ENCODE results near the gene ZNF814. TPM values are rescaled to one million over a fixed set of nuclear protein-coding genes. Genes with fewer than 3 reads are reported as not detected.
"Not testable (repeated sequence)": the region's sequence is repeated elsewhere in the genome, so short reads cannot be mapped to it uniquely, and the experiment has no call there.

Gene ZNF814
- total RNA-seq (2014; rRNA removed; shearing (Covaris generic)) = 3.5 and 5.4 TPM in 2 replicates

DNA sequence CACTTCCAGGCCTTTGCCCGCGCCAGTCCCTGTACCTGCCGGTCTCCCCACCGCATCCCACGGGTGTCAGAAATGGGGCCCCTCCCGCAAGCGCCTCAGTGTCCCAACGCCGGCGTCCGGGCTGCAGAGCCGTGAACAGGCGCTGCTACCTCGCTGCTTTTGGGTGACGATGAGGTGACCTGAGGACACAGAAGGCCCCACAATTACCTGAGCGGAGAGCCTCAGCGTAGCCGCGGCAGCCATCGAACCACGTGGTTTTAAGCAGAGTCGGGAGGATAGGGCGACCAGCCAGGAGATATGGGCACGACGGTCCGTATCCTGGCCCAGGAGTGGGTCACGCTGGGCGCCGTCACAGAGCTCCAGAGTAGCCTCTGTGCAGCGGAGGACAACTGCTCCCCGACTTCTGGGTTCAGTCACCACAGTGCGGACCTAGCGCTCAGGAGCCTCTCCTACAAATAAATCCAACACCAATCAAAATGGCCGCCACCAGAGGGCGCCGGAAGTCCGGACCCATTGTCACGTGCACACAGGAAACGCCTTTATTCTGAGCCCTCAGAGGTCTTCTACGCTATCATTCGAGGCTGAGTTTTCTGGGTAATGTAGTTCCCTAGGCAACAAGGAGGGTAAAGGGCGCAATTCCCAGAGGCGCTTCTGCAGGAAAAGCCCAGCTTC is at the start of gene ZNF814:
ZNF814 (minus strand) TSS at position 478 of the 672 bp plus-strand sequence; CDS start at position 243, 235 bp downstream.
- DNase-seq (ENCODE audit: low read depth) = peak; percentile 47

DNA sequence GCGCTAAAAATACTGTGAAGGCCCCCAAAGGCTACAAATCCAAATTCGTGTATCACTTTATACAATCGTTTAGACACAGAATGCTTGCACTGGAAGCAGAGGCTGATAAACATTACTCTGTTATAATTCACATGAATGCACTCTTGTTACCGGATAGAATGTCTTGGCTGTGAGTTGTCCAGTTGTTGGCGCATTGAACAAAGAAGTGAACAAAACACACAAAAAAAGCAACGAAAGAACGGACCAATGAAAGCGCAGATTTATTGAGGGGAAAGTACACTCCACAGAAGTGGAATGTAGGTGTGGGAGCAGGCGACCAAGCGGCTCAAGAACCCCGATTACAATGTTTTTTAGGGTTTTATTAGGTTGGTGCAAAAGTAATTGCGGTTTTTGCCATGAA is 46.9 kb upstream of the ZNF814 start:
- no peak for DNase-seq (ENCODE audit: low read depth)

DNA sequence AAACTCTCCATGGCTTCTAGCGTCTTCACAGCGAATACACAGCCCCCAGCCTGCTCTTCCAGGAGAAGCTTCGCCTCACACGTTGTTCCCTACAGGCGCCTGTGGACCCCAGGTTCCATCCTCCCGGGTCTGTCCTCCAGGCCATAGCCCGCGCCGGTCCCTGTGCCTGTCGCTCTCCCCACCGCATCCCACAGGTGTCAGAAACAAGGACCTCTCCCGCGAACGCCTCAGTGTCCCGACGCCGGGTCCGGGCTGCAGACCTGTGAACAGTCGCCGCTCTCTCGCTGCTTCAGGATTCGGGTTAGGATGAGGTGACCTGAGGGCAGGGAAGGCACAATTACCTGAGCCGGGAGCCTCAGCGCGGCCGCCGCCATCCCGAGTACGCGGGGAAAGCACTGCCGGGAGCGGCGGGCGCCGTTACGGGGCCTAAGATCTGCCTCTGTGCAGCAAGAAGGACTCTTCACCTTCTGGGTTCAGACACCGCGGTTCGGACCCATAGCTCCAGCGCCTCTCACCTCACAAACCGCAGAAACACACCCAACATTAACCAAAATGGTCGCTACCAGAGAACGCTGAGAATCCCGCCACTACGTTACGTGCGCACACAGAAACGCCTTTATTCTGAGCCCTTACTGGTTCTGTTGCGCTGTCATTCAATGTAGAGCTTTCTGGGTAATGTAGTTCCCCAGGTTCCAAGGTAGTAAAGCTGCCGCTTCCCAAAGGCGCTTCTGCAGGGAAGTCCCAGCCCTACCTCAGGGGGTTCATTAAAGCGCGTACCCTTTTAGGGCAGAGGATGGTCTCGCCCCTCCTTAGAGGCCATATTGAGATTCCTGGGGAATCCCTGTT is 46.2 kb upstream of the ZNF814 start, which contains the start of gene ZNF418:
ZNF418 (minus strand) TSS at position 583 of the 846 bp plus-strand sequence. CDS start 1,580 bp downstream, outside the sequence.
- DNase-seq (ENCODE audit: low read depth) = peak; percentile 82

DNA sequence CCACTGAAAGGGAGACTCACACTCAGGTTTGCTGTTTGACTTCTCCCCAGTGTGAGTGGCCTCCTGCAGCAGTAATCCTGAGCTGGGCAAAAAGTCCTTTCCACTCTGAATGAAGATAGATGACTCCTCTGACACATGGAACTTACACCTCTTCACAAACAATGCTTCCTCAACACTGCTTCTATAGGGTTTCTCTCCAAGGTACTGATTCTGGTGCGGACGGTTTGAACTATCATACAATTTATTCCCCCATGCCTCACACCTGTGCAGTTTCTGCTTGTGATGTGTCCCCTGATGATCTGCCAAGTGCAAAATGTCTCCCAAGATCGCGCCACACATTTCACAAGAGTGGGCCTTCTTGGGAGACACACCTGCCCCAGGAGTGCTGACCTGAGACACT is 38.8 kb upstream of the ZNF814 start:
- no peak for DNase-seq (ENCODE audit: low read depth)

DNA sequence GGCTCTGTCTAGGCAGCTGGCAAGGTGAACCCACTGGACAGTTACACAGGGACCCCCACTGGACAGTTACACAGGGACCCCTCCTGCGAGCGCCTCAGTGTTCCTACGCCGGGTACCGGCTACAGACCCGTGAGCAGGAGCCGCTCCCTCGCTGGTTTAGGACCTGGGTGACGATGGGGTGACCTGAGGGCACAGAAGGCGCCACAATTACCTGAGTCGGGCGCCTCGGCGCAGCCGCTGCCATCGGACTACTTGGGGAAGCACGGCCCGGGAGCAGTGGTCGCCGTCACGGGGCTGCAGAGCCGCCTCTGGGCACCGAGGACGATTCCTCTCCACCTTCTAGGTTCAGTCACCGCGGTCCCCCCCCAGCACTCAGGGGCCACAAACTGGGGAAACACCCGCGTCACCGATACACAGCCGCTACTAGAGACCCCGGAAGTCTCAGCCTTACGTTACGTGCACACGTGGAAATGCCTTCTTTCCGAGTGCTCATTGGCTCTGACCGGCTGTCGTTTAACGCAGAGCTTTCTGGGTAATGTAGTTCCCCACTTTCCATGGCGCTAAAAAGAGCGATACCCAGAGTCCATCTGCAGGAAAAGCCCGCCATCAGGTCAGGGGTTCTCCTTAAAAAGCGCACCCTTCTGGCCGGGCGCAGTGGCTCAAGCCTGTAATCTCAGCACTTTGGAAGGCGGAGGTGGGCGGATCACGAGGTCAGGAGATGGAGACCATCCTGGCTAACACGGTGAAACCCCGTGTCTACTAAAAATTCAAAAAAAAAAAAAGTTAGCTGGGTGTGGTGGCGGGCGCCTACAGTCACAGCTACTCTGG is 27.5 kb upstream of the ZNF814 start, which contains the start of gene ZNF417:
ZNF417 (minus strand) TSS at position 425 of the 828 bp plus-strand sequence; CDS start at position 244, 181 bp downstream.
- peak; percentile 96 for DNase-seq (ENCODE audit: low read depth)

DNA sequence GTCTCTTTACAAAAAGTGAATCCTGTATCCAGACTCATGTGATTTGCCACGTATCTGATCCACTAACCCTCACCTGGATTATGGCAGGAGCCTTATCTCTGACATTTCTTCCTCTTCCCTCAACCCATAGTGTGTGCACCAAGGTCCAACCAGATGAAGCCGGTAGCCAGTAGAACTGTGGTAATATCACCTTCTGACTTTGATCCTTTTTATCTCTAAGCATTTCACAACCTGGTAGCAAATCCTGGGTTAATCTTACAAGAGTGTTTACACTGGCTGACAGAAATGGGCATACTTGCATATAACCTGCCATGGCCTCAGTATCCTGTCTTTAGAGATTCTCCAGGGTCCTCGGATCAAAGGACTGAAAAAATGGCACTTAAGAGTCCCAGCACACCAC is 25.7 kb upstream of the ZNF814 start:
- DNase-seq (ENCODE audit: low read depth) = no peak

DNA sequence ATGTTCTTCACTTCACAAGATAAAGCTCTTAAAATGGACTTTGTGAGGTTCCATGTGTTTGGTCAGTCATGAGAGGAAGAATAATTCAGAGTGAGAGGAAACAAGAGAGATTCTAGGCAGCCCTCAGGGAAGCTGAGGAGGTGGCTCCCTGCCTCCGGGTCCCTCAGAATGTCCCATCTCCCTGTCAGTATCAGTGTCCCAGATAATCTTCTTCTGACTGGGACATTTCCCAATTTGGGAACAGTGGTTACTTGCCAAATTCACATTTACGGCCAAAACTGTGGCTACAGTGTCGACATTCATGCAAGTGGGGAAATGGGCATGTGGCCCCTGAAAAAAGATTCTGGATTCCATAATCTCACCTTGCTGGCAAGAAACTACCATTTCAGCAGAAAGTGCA is 18.6 kb upstream of the ZNF814 start:
- DNase-seq (ENCODE audit: low read depth) = no peak

DNA sequence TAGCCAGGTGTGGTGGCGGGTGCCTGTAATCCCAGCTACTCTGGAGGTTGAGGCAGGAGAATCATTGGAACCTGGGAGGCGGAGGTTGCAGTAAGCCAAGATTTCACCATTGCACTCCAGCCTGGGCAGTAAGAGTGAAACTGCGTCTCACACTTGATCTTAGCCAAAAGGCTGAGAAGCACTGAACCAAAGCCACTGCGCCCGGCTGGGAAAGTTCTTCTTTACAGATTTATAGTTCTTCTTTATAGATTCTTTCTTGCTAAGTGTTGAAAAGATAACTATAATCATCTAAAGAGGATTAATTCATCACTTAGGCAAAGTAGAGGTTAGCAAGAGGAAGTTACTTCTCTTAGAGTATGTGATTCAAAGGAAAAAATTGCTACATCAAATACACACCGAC is 16.4 kb upstream of the ZNF814 start:
- DNase-seq (ENCODE audit: low read depth) = no peak

DNA sequence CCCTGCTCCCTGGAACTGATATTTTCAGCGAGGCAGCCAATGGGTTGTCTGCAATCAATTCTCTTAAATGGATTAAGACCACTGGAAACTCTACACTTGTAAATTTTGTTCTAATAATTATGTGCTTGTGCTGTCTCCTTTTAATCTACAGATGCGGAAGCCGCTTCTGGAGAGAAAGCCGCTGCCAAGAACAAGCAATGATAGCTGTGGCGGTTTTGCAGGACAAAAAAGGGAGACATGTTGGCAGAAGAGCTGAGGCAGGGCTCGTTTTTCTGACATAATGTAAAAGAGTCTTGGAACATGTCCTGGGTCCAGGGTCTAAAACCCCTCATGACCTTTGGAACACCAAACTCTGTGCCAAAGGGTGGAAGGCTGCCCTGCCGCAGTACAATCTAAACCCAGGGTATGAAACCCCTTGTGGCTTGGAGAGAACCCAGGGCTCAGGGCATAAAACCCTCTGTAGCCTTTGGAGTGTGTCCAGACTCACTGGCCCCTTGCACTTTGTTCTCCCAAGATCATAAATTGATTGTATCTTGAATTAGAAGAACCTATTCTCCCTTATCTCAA is 14.9 kb upstream of the ZNF814 start:
- DNase-seq (ENCODE audit: low read depth) = no peak

DNA sequence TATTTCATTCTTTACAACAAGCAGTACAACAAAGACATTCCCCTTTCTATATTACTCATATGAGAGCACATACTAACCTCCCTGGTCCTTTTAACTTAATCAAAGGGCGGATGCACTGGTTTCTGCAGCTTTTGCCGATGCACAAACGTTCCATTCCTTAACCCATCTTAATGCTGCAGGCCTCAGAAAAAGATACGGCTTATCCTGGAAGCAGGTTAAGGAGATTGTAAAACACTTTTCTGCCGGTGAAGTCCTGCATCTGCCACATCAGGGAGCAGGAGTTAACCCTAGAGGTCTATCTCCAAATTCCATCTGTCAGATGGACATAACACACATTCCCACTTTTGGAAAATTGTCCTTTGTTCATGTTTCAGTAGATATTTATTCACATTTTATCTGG is 11.5 kb upstream of the ZNF814 start:
- DNase-seq (ENCODE audit: low read depth) = no peak

DNA sequence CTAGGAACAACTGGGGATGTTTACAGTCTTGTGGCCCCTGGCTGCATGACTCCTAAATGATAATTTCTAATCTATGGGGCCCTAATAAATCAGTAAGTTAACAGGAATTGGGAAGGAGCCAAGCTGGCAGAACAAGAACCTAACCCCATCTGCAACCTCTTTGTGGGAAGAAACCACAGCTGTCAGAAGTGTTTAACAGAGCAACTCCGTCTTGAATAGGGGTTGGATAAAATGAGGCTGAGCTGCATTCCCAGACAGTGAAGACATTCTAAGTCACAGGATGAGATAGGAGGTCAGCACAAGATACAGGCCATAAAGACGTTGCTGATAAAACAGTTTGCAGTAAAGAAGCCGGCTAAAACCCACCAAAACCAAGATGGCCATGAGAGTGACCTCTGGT is 1.9 kb upstream of the ZNF814 start:
- peak; percentile 67 for DNase-seq (ENCODE audit: low read depth)

DNA sequence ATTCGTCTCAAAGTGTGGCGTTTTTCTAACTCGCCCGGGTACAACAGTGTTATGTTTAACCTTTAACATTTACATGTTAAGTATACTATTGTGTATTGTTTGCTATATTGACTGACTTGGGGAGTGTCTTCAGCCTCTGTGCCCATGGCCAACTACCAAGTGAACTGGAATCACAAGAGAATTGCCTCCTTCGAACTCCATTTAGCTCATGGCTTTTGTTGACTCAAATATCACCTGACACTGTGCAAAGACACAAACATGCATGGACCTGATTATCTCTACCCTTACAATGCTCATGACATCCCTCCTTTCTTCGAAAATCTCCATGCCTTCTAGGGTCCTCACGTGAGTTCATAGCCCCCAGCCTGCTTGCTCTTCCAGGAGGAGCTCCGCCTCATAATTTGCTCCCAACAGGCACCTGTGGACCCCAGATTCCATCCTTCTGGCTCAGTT is 704 bp downstream of the ZNF814 start:
- DNase-seq (ENCODE audit: low read depth) = no peak

DNA sequence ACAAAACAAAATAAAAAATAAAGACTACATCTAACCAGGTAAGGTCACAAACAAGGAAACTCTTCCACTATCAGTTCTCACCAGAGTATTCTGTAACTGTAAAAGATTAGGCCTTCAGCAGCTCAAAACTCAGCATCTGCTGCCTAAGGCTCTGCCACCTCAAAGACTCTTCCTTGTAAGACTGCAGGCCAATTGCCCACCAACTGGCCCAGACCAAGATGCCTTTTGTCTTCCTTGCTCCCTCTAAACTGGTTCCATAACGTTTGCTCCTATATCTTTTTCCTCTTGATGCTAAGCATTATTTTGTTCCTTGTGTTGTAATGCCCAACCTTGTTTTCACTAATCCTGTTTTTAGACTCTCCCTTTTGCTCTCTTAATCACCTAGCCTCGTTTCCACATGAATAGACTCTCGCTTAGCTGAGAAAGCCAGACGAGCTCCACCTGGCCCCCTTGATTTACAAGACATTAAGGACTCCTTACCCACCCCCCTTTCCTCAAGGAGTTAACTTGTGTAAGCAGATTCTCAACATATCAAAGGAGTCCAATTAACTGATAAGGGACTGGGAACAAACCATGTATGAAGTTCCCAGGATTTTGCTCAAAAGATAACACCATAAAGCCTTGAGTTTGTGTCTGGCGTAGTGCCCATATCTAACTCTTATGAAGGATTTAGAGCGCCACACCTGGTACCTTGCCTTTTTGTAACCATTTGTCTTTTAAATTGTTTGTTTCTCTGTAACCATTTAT is 1.5 kb downstream of the ZNF814 start:
- no peak for DNase-seq (ENCODE audit: low read depth)

DNA sequence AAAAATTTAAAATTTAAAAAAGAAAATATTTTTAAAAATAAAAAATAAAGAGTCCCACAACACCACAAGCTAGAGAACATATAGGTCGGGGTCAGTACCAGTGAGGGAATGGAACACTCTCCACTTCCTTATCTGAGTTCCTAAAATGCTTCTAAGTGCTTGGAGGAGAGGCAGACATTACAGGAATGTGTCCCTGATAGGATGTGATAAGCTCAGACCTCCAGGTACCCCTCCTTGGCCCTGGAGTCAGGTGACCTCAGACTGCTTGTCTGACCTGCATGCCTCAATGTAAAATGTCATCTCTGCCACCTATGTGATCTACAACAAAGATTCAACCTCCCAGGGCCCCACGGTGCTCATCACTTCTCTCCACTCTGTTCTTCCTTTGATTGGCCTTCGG is 2.8 kb downstream of the ZNF814 start:
- DNase-seq (ENCODE audit: low read depth) = no peak

DNA sequence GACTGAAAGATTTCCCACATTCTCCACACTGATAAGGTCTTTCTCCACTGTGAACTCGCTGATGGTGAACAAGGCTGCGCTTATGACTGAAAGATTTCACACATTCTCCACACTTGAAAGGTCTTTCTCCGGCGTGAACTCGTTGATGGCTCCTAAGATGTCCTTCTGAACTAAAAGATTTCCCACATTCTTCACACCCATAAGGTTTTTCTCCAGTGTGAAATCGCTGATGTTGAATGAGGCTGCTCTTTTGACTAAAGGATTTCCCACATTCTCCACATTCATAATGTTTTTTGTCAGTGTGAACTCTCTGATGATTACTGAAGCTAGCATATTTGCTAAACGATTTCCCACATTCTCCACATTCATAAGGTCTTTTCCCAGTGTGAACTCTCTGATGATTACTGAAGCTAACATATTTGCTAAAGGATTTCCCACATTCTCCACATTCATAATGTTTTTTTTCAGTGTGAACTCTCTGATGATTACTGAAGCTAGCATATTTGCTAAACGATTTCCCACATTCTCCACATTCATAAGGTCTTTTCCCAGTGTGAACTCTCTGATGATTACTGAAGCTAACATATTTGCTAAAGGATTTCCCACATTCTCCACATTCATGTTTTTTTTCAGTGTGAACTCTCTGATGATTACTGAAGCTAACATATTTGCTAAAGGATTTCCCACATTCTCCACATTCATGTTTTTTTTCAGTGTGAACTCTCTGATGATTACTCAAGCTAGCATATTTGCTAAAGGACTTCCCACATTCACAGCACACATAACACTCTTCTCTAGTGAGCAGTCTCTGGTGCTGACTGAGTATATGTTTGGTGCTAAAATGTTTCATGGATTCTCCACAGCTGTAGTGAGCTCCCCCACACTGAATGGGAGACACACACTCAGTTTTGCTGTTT is 14.7 kb downstream of the ZNF814 start:
- DNase-seq (ENCODE audit: low read depth) = not testable (repeated sequence)

DNA sequence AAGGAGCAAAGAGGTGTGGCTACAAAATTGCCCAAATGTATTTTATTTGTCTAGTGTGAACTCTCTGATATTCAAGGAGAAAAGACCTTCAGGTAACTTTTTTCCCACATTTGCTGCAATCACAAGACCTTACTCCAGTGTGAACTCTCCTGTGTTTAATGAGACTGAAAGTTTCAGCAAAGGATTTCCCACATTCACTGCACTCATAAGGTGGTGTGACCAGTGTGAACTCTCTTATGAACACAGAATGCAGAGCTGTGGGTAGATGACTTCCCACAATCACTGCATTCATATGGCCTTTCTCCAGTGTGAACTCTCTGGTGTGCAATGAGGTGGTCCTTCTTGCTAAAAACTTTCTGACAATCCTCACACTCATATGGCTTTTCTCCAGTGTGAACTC is 16.4 kb downstream of the ZNF814 start:
- no peak for DNase-seq (ENCODE audit: low read depth)

DNA sequence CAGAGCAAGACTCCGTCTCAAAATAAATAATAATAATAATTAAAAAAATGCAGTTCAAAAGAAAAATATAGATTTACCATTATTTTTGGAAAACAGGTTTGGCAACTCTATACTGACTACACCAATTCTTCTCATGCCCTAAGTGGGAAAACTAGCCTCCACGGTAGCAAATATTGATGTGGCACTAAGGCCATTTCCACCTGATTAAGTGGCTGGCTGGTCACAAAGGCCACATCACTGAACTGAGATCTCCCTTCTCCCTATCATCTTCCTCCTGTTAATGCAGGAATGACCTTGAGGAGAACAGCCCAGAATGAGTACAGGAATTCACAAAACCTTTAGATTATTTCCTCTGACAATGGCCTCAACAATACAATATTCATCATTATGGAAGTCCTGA is 18.6 kb downstream of the ZNF814 start:
- DNase-seq (ENCODE audit: low read depth) = no peak

DNA sequence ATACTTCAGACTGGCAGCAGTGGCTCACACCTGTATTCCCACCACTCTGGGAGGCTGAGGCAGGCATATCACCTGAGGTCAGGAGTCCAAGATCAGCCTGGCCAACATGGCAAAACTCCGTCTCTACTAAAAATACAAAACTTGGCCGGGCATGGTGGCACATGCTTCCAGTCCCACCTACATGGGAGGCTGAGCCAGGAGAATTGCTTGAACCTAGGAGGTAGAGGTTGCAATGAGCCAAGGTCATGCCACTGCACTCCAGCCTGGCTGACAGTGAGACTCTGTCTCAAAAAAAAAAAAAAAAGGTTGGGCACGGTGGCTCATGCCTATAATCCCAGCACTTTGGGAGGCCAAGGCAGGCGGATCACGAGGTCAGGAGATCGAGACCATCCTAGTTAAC is 19.2 kb downstream of the ZNF814 start:
- not testable (repeated sequence) for DNase-seq (ENCODE audit: low read depth)

DNA sequence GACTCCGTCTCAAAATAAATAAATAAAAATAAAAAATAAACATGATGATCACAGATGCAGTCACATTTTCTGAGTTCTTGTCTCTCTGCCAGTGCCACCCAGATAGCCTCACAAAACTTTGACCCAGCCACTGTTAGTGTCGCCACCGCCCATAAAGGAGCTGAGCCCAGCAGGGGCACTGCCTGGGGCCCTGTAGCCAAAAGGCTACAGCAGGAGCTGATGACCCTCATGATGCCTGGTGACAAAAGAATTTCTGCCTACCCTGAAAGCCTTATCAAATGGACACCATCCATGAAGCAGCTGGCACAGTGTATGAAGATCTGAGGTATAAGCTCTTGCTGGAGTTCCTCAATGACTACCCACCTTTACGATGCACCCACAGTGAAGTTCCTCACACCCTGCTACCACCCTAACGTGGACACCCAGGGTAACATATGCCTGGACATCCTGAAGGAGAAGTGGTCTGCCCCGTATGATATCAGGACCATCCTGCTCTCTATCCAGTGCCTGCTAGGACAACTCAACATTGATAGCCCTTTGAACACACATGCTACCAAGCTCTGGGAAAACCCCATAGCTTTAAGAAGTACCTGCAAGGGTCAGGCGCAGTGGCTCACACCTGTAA is 20.9 kb downstream of the ZNF814 start:
- DNase-seq (ENCODE audit: low read depth) = no peak

All from Daoy (cell line).